HFFc6 (cell line): ENCODE data around the gene ARSB. TPM values are rescaled to one million over a fixed set of nuclear protein-coding genes. Genes with fewer than 3 reads are reported as not detected.
"Not testable (repeated sequence)": the region's sequence is repeated elsewhere in the genome, so short reads cannot be mapped to it uniquely, and the experiment has no call there.

Experiments used
- DNase-seq: peaks from one replicate; pipeline ENCODE4 v3.0.0-alpha.2; 2018
- H3K27ac Mint-ChIP-seq: 2 replicates; pipeline ENCODE4 v1.8.0; 2020; ENCODE audit warnings: mild to moderate bottlenecking, mixed read lengths
- H3K27me3 Mint-ChIP-seq: 2 replicates; pipeline ENCODE4 v1.8.0; 2021; ENCODE audit warnings: mild to moderate bottlenecking, moderate library complexity, mixed read lengths; ENCODE audit not compliant: insufficient read depth
- H3K36me3 Mint-ChIP-seq: 2 replicates; pipeline ENCODE4 v1.8.0; 2021; ENCODE audit warnings: low read depth, mixed read lengths
- H3K4me1 Mint-ChIP-seq: 2 replicates; pipeline ENCODE4 v1.8.0; 2020; ENCODE audit warnings: low read depth, mixed read lengths
- H3K4me3 Mint-ChIP-seq: 2 replicates; pipeline ENCODE4 v1.8.0; 2020; ENCODE audit warnings: mild to moderate bottlenecking, moderate library complexity, mixed read lengths
- H3K9me3 Mint-ChIP-seq: 2 replicates; pipeline ENCODE4 v1.8.0; 2020; ENCODE audit warnings: mild to moderate bottlenecking, mixed read lengths
- CTCF ChIP-seq: fragments of 200-600 bp; sonication (generic); IDR thresholded peaks from 2 replicates; pipeline ENCODE4 v1.5.0; 2021; ENCODE audit warnings: antibody characterized with exemption, mild to moderate bottlenecking
- total RNA-seq, 6 experiments: library from RNA; stranded (reverse); fragmentation: NEBNext Ultra II Directional; extraction: Animal tissue kit (Norgen Biotek cat#: 25700); gene quantifications; 2 replicates in 1 of 6; 3 replicates in 5 of 6; pipeline ENCODE4 v1.2.3, GENCODE V29; 2021

The ARSB gene
- total RNA-seq, 6 experiments from 2014 or later: 24.4 to 32.7 (median 27.8) TPM

DNA sequence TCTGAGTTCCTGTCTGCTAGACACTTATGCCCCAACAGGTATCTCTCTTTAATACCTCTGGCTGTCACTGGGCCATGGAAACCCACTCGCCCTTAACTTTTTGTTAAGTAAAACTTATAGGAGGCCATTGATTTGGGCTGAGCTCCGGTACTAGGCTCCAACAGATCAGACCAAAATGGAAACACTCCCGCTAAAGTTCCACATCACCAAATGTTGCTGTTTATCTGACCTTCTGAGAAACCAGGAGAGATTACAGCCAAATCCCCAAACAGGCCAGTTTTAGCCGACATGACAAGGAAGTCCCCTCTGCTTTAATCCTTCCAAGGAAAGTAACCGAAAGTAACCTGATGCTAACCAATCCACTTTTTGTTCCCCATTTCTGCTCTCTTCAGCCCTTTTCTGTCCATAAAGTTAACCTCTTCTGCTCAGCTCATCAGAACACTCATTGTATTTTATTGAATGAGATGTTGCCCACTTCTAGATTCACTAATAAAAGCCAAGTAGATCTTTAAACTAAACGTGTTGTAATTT is 221.4 kb downstream of the ARSB start:
- no peak for TF ChIP-seq CTCF
- no peaks in the 10 kb centered on the region for H3K9me3 Mint-ChIP-seq
- H3K36me3 Mint-ChIP-seq: peaks cover 11% of the 10 kb centered on the region
- peaks cover 55% of the 10 kb centered on the region for H3K27me3 Mint-ChIP-seq
- no peak overlapping the region for H3K27ac Mint-ChIP-seq
- DNase-seq: no peak
- peaks cover 2% of the 10 kb centered on the region for H3K4me1 Mint-ChIP-seq
- no peak overlapping the region for H3K4me3 Mint-ChIP-seq

DNA sequence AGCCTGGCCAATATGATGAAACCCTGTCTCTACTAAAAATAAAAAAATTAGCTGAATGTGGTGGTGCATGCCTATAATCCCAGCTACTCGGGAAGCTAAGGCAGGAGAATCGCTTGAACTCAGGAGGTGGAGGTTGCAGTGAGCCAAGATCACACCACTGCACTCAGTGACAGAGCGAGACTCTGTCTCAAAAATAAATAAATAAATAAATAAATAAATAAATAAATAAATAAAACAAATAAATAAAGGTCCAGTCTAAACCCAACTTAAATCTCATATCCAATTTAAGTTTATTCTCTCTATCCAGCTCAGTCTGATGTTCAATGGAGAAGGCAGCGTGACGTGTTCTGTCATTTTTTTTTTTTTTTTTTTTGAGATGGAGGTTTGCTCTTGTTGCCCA is 222.4 kb downstream of the ARSB start:
- peaks cover 54% of the 10 kb centered on the region for H3K27me3 Mint-ChIP-seq
- not testable (repeated sequence) for H3K9me3 Mint-ChIP-seq, DNase-seq, H3K4me3 Mint-ChIP-seq, H3K27ac Mint-ChIP-seq
- peaks cover 11% of the 10 kb centered on the region for H3K36me3 Mint-ChIP-seq
- peaks cover 11% of the 10 kb centered on the region for H3K4me1 Mint-ChIP-seq

DNA sequence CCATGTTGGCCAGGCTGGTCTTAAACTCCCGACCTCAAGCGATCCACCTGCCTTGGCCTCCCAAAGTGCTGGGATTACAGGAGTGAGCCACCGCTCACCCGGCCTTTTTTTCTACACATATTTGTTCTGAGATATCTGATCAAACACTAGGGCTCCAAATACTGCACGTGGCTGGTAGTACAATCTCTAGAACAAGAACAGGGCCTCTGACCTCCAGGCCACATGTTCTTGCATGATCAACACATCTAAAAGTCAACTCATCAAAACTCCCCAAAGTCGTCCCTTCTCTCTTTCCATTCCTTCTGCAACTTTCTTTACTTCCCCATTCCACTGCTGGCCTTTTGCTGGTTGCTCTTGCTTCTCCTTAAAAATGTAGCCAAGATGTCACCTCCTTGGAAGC is 223.3 kb downstream of the ARSB start:
- peaks cover 50% of the 10 kb centered on the region for H3K27me3 Mint-ChIP-seq
- H3K27ac Mint-ChIP-seq: no peak overlapping the region
- H3K9me3 Mint-ChIP-seq: no peaks in the 10 kb centered on the region
- peaks cover 20% of the 10 kb centered on the region for H3K4me1 Mint-ChIP-seq
- H3K4me3 Mint-ChIP-seq: no peak overlapping the region
- DNase-seq: no peak
- H3K36me3 Mint-ChIP-seq: peaks cover 11% of the 10 kb centered on the region
- no peak for TF ChIP-seq CTCF

GRCh38 chr5:78760770-78761169 is 224.3 kb downstream of the ARSB start:
- TF ChIP-seq CTCF: peak; percentile 66
- Mint-ChIP-seq H3K4me3 (no peak overlapping the region), H3K27ac (no peak overlapping the region), H3K36me3 (peaks cover 11% of the 10 kb centered on the region), H3K27me3 (peaks cover 42% of the 10 kb centered on the region), H3K9me3 (no peaks in the 10 kb centered on the region), H3K4me1 (peaks cover 31% of the 10 kb centered on the region)
- DNase-seq: no peak

DNA sequence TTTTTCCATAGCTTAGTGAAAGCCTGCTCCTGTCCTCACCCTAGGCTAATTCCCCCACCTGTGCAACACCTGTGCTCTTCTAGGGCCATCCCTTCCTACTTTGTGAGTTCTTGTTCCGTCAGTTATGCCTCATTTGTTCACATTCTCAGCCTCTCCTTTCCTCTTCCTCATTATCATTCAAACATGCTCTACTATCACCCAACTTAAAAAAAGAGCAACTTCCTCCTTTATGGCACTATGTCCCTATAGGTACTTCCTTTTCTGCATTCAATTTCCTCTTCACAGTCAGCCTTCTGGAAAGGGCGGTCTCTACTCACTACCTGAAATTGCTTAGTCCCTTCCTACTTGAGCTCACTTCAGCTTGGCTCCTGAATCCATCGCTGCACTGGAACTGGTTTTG is 224.7 kb downstream of the ARSB start:
- H3K27me3 Mint-ChIP-seq: peaks cover 38% of the 10 kb centered on the region
- no peak overlapping the region for H3K4me3 Mint-ChIP-seq
- peaks cover 32% of the 10 kb centered on the region for H3K4me1 Mint-ChIP-seq
- H3K27ac Mint-ChIP-seq: no peak overlapping the region
- H3K36me3 Mint-ChIP-seq: peaks cover 11% of the 10 kb centered on the region
- H3K9me3 Mint-ChIP-seq: no peaks in the 10 kb centered on the region
- no peak for TF ChIP-seq CTCF
- DNase-seq: no peak

DNA sequence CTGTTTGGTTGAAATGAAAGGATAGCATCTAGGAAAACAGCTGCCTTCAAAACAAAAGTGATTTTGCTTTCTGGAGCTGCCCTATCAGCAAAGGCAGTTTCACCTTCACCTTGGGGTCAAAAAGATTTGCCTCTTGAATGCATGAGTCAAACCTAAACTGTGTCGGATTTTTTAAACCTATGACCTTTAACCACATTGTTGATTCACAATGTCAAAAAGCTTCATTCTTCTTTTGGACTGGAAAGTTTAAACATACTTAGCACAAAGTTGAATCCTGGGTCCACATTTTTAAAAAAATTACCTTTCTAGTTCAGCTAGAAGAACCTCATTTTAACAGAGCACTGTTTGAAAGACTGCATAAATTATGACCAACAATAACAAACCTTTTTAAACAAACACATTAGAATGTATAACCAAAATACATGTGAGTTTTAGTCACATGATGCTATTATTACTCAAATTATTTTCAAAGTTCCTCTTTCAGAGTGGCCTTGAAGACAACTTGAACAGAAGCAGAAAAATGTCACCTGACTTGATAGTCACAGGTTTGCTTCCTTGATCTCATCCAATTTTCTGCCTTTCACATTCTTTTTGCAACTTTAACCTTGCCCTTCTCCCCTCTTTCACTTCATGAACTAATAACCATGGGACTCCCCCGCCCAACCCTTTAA is 226.8 kb downstream of the ARSB start:
- Mint-ChIP-seq H3K27me3 (peaks cover 27% of the 10 kb centered on the region), H3K9me3 (no peaks in the 10 kb centered on the region), H3K4me3 (no peak overlapping the region), H3K4me1 (peaks cover 36% of the 10 kb centered on the region), H3K27ac (no peak overlapping the region), H3K36me3 (peaks cover 11% of the 10 kb centered on the region)
- TF ChIP-seq CTCF: no peak
- DNase-seq: no peak
